Measurements from ENCODE around the gene FBN1.

DNA sequence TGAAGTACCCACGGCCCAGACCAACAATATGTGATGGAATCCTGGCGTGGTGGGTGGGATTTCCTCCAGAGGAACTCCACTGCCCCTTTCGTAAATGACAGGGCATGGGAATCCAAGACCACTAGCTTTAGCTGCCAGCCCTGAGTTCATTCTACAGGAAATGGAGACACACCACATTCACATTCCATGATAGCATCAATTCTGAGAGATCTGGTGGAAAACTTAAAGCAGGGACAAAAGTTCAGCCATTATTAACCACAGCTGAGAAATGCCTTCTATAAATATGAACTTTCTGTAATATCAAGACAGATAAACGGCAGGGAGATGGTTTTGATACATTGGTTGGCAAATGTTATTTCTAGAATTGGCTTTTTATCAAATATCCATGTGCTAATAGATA lies 98.2 kb downstream of the FBN1 start:
- TF ChIP-seq, protein P1, sequence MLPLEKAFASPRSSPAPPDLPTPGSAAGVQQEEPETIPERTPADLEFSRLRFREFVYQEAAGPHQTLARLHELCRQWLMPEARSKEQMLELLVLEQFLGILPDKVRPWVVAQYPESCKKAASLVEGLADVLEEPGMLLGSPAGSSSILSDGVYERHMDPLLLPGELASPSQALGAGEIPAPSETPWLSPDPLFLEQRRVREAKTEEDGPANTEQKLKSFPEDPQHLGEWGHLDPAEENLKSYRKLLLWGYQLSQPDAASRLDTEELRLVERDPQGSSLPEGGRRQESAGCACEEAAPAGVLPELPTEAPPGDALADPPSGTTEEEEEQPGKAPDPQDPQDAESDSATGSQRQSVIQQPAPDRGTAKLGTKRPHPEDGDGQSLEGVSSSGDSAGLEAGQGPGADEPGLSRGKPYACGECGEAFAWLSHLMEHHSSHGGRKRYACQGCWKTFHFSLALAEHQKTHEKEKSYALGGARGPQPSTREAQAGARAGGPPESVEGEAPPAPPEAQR (CRISPR knock-in tag; IDR thresholded peaks at IDR 0.05): no peak
- TF ChIP-seq, protein P2, sequence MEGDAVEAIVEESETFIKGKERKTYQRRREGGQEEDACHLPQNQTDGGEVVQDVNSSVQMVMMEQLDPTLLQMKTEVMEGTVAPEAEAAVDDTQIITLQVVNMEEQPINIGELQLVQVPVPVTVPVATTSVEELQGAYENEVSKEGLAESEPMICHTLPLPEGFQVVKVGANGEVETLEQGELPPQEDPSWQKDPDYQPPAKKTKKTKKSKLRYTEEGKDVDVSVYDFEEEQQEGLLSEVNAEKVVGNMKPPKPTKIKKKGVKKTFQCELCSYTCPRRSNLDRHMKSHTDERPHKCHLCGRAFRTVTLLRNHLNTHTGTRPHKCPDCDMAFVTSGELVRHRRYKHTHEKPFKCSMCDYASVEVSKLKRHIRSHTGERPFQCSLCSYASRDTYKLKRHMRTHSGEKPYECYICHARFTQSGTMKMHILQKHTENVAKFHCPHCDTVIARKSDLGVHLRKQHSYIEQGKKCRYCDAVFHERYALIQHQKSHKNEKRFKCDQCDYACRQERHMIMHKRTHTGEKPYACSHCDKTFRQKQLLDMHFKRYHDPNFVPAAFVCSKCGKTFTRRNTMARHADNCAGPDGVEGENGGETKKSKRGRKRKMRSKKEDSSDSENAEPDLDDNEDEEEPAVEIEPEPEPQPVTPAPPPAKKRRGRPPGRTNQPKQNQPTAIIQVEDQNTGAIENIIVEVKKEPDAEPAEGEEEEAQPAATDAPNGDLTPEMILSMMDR (IDR thresholded peaks at IDR 0.05): no peak
- no peak for TF ChIP-seq JUN (CRISPR knock-in tag; IDR thresholded peaks at IDR 0.05)
- TF ChIP-seq, protein P3, sequence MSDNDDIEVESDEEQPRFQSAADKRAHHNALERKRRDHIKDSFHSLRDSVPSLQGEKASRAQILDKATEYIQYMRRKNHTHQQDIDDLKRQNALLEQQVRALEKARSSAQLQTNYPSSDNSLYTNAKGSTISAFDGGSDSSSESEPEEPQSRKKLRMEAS (CRISPR knock-in tag; IDR thresholded peaks at IDR 0.05): no peak
- TF ChIP-seq, protein P4, sequence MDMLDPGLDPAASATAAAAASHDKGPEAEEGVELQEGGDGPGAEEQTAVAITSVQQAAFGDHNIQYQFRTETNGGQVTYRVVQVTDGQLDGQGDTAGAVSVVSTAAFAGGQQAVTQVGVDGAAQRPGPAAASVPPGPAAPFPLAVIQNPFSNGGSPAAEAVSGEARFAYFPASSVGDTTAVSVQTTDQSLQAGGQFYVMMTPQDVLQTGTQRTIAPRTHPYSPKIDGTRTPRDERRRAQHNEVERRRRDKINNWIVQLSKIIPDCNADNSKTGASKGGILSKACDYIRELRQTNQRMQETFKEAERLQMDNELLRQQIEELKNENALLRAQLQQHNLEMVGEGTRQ (CRISPR knock-in tag; IDR thresholded peaks at IDR 0.05): no peak
- TF ChIP-seq, protein P5, sequence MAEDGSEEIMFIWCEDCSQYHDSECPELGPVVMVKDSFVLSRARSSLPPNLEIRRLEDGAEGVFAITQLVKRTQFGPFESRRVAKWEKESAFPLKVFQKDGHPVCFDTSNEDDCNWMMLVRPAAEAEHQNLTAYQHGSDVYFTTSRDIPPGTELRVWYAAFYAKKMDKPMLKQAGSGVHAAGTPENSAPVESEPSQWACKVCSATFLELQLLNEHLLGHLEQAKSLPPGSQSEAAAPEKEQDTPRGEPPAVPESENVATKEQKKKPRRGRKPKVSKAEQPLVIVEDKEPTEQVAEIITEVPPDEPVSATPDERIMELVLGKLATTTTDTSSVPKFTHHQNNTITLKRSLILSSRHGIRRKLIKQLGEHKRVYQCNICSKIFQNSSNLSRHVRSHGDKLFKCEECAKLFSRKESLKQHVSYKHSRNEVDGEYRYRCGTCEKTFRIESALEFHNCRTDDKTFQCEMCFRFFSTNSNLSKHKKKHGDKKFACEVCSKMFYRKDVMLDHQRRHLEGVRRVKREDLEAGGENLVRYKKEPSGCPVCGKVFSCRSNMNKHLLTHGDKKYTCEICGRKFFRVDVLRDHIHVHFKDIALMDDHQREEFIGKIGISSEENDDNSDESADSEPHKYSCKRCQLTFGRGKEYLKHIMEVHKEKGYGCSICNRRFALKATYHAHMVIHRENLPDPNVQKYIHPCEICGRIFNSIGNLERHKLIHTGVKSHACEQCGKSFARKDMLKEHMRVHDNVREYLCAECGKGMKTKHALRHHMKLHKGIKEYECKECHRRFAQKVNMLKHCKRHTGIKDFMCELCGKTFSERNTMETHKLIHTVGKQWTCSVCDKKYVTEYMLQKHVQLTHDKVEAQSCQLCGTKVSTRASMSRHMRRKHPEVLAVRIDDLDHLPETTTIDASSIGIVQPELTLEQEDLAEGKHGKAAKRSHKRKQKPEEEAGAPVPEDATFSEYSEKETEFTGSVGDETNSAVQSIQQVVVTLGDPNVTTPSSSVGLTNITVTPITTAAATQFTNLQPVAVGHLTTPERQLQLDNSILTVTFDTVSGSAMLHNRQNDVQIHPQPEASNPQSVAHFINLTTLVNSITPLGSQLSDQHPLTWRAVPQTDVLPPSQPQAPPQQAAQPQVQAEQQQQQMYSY (CRISPR knock-in tag; IDR thresholded peaks at IDR 0.05): no peak
- TF ChIP-seq TEAD1 (CRISPR knock-in tag; IDR thresholded peaks at IDR 0.05): no peak
- TF ChIP-seq ZNF263 (CRISPR knock-in tag; IDR thresholded peaks at IDR 0.05; ENCODE audit: low read depth): no peak

Data from WTC11 (cell line).